Heart left ventricle (tissue), 16 donors: ENCODE results near the gene TNFSF13B. TPM values are rescaled to one million over a fixed set of nuclear protein-coding genes. Genes with fewer than 3 reads are reported as not detected.

Experiments
- ATAC-seq, 4 donors: fragments of 200-7000 bp; cut with Tn5 transposase; one replicate each; pipeline ENCODE4 v1.9.1; 2020 to 2022; ENCODE audit warnings: moderate library complexity in 4 of 4, mild to moderate bottlenecking in 3 of 4, moderate number of reproducible peaks in 1 of 4
- DNase-seq, 5 donors: peaks; one replicate each; pipeline ENCODE4 v3.0.0-alpha.2; 2020
- H3K27ac ChIP-seq, 12 donors: fragments of 200-600 bp; sonication (generic) in 4 of 12; one replicate each; pipeline versions ENCODE4 v1.5.0 to v1.8.0; 2016 to 2022; ENCODE audit warnings: mild to moderate bottlenecking in 2 of 12
- H3K27me3 ChIP-seq, 9 donors: fragments of 200-600 bp; sonication (generic) in 2 of 9; one replicate each; pipeline versions ENCODE4 v1.5.1 to v1.8.0; 2016 to 2022; ENCODE audit warnings: mild to moderate bottlenecking in 3 of 9
- H3K36me3 ChIP-seq, 9 donors: fragments of 200-600 bp; sonication (generic) in 2 of 9; one replicate each; pipeline versions ENCODE4 v1.5.0 to v1.8.0; 2018 to 2022; ENCODE audit warnings: mild to moderate bottlenecking in 2 of 9
- H3K4me1 ChIP-seq, 12 donors: fragments of 200-600 bp; sonication (generic) in 4 of 12; one replicate each; pipeline versions ENCODE4 v1.5.0 to v1.8.0; 2016 to 2022; ENCODE audit warnings: mild to moderate bottlenecking in 3 of 12
- H3K4me3 ChIP-seq, 12 donors: fragments of 200-600 bp; sonication (generic) in 4 of 12; one replicate each; pipeline versions ENCODE4 v1.5.0 to v1.8.0; 2017 to 2022; ENCODE audit warnings: mild to moderate bottlenecking in 9 of 12, moderate library complexity in 4 of 12
- H3K9me3 ChIP-seq, 12 donors: fragments of 200-600 bp; sonication (generic) in 4 of 12; one replicate each; pipeline versions ENCODE4 v1.5.0 to v1.8.0; 2016 to 2022; ENCODE audit warnings: mild to moderate bottlenecking in 1 of 12
- CTCF ChIP-seq, 12 donors: fragments of 200-600 bp; sonication (generic) in 4 of 12; IDR thresholded peaks; one replicate each; pipeline versions ENCODE4 v1.5.0 to v1.8.0; 2018 to 2022; ENCODE audit warnings: antibody characterized with exemption in 12 of 12, mild to moderate bottlenecking in 5 of 12
- POLR2A ChIP-seq, 2 donors: fragments of 450-650 bp; IDR thresholded peaks; one replicate each; pipeline ENCODE4 v1.6.1; 2017; ENCODE audit warnings: antibody characterized with exemption in 2 of 2, mild to moderate bottlenecking in 2 of 2, moderate library complexity in 2 of 2
- WGBS, 4 donors: extraction: QIAGEN DNeasy Blood & Tissue Kit in 2 of 4; methylation state at CpG; one replicate each; pipeline versions ENCODE4 v1.1.5 to v1.1.7; 2013 to 2018; 5-methylcytosine and 5-hydroxymethylcytosine counted together
- intact Hi-C, 10 donors: fragments of 100-400 bp; cut with DNase I; formaldehyde crosslinking; loops; one replicate each; pipeline versions ENCODE4 v1.11.1 to v1.14.2; 2022
- polyA plus RNA-seq, 2 donors: library from polyadenylated mRNA; stranded (reverse); fragments of 200-250 nt; gene quantifications; one replicate each; pipeline ENCODE4 v1.2.3, GENCODE V29; 2013
- total RNA-seq, 9 donors: library from RNA; depleted of rRNA in 2 of 9; stranded (reverse); fragments of >200 nt in 2 of 9; fragmentation: NEBNext Ultra II Directional in 3 of 9; extraction: Animal tissue kit (Norgen Biotek cat#: 25700) in 3 of 9; gene quantifications; one replicate each; pipeline versions ENCODE4 v1.1.0 to v1.2.4, GENCODE V29; 2016 to 2023
- donor health status: ischemic (EF 13 %, LVEDD 7.1; RV severe dilation, severe dysfunction).
- donor health status: healthy with polysubstance abuse.
- donor health status: DM: no; HTN: yes; CAD: no.
- donor health status: DM: no; HTN: no; CAD: no.
- donor health status: ischemic (EF 25% LVEDD 6.9; RV normal size, moderate dysfunction).
- donor health status: ischemic (EF 25% LVEDD 5.7; RV mildly dilated, moderate dysfunction).
- donor health status: healthy.
- donor health status: DM: yes; HTN: yes; CAD: no.
- donor health status: ischemic (EF 35%, LVEDD 5.7; RV mildly dilated, moderate dysfunction).
- donor health status: nonischemic (EF 11% LVEDD 7.7; RV severe dilation, severe dysfunction).
- donor health status: DM: yes; HTN: yes; CAD: no.
- donor health status: PGD.
- donor health status: ischemic (EF 29% LVEDD 5.4; RV normal size, mild dysfunction).
- donor health status: nonischemic (EF 23%, LVEDD 6.1; RV moderate dilation, normal function).

TNFSF13B gene
- total and polyA plus RNA-seq, 11 donors: 0.55 to 26.9 (median 1.0) TPM

DNA sequence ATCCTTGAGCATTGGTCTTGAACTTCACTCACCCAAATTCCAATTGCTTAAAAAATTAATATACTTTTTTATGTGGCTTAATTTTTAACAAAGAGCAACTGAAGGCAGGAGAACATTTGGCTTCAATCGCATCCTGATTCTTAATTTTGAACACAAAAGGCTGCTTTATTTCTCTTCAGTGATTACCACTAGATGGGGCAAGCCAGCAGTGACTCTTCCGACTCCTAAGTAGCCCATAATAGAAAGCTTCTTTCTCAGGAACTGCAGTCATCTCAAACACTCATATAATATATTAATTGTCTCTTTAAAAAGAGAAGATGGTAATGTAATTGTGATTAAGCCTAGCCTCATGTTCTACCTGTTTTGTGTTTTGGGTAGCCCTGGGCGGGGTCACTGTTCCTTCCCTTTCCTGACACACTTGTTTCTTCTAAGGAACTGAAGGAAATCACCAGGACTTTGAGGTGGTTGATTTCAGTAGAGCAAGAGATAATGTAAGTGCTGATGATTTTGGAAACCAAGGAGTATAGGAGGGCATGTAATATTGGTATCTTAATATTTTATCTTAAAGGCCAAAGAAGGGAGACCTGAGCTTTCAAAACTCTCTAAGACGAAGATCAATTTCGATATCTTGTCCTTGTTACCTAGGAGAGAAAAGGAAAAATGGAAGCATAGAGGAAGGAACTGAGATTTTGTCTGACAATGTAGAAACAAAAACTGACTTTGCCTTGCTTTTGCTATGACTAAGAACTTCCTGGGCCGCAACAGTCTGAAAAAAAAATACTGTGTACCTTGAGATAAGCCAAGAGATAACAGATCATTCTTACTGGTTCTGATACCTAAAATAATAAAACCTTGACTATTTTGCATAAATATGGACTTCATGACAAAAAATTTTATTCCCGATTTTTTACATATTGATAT, 73.1 kb downstream of the TNFSF13B start:
- no peak for TF ChIP-seq POLR2A (IDR thresholded peaks at IDR 0.05)
- TF ChIP-seq CTCF (IDR thresholded peaks at IDR 0.05): peak; percentile 27 to 66 (median 52)
- H3K27ac ChIP-seq: peak overlapping the region in 1 of 12 donors; percentile 22
- H3K9me3 ChIP-seq: no peaks in the 10 kb centered on the region
- H3K36me3 ChIP-seq: no peaks in the 10 kb centered on the region
- intact Hi-C loops: loop anchor here in 9 of 10 donors (2.0 to 10.0 kb wide), 5 partner anchors 162 to 555 kb away; no protein-coding TSS in a partner anchor
- ATAC-seq (peak in 3 of 4 donors; percentile 38 to 53 (median 42)), DNase-seq (no peak)
- 54 to 60% (median 56%) methylated on average over 7 of the region's 7 CpGs for WGBS, 4 donors
- H3K27me3 ChIP-seq: peaks cover 0 to under 1% (median 0%) of the 10 kb centered on the region in 9 donors
- H3K4me3 ChIP-seq: no peak overlapping the region
- H3K4me1 ChIP-seq: peaks cover 0 to 4% (median 0%) of the 10 kb centered on the region in 12 donors

DNA sequence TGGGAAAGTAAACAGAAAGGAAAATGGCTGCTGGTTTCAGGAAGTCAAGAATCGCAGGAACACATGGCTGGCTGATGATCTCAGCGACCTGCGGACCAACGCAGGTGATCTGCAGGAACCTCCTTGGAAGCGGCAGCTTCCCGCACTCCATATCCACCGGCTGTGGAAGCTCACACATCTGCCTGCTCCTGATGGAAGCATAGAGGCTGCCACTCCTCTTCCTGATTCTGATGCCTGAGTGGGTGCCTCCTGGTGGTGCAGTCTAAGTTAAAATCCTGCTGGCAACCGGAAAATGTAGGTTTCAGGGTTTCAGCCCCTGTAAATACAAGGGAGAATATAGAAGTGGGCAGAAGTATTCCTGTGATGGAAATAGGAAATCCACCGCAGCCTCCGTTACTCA, 75.5 kb downstream of the TNFSF13B start:
- WGBS, 4 donors: 81 to 89% (median 83%) methylated on average over 10 of the region's 10 CpGs
- TF ChIP-seq CTCF (IDR thresholded peaks at IDR 0.05) (no peak), POLR2A (IDR thresholded peaks at IDR 0.05) (no peak)
- Histone ChIP-seq H3K27me3 (peaks cover 0 to 4% (median 0%) of the 10 kb centered on the region in 9 donors), H3K36me3 (no peaks in the 10 kb centered on the region), H3K4me3 (no peak overlapping the region), H3K9me3 (no peaks in the 10 kb centered on the region), H3K4me1 (peaks cover 0 to 4% (median 0%) of the 10 kb centered on the region in 12 donors), H3K27ac (no peak overlapping the region)
- no peak for ATAC-seq
- DNase-seq: no peak
- intact Hi-C loops: loop anchor here in 2 of 10 donors (5.0 to 10.0 kb wide), 3 partner anchors 160 to 552 kb away; no protein-coding TSS in a partner anchor

DNA sequence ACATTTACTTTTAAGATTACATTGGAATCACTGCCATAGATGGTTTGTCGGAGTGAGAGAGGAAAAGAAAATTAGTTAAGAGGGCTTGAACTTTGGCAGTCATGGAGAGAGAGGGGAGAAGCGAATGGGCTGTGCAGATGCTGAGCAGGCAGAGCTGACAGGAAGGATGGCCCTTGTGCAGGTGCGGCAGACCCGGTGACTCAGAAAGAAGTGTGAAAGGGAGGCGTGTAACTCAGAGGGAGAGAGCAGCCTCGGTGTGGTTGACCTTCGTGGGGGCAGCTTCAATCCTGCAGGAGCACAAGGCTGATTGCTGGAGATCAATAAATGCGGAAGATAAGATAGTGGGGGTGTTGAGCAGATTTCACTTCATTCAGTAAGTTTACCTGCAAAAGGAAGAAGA, 76.9 kb downstream of the TNFSF13B start:
- peak in 1 of 5 donors; percentile 31 for DNase-seq
- H3K9me3 ChIP-seq: no peaks in the 10 kb centered on the region
- no peak overlapping the region for H3K4me3 ChIP-seq
- H3K4me1 ChIP-seq: peaks cover 0 to 4% (median 0%) of the 10 kb centered on the region in 12 donors
- H3K36me3 ChIP-seq: no peaks in the 10 kb centered on the region
- H3K27me3 ChIP-seq: peaks cover 0 to 4% (median 0%) of the 10 kb centered on the region in 9 donors
- 46 to 53% (median 49%) methylated on average over 8 of the region's 8 CpGs for WGBS, 4 donors
- TF ChIP-seq CTCF (IDR thresholded peaks at IDR 0.05) (no peak), POLR2A (IDR thresholded peaks at IDR 0.05) (no peak)
- ATAC-seq: no peak
- H3K27ac ChIP-seq: no peak overlapping the region
- intact Hi-C loops: loop anchor here in 2 of 10 donors (5.0 to 10.0 kb wide), 3 partner anchors 158 to 551 kb away; no protein-coding TSS in a partner anchor

- H3K36me3 ChIP-seq: no peaks in the 10 kb centered on the region
- TF ChIP-seq CTCF (IDR thresholded peaks at IDR 0.05) (no peak), POLR2A (IDR thresholded peaks at IDR 0.05) (no peak)
- no peak for ATAC-seq
- intact Hi-C loops: loop anchor here in 2 of 10 donors (5.0 to 10.0 kb wide), 3 partner anchors 156 to 548 kb away; no protein-coding TSS in a partner anchor
- H3K4me3 ChIP-seq: no peak overlapping the region
- H3K4me1 ChIP-seq: no peaks in the 10 kb centered on the region
- WGBS, 4 donors: 0 to 88% (median 65%) methylated on average over 1 of the region's 1 CpG
- peaks cover 0 to 4% (median 0%) of the 10 kb centered on the region in 9 donors for H3K27me3 ChIP-seq
- H3K9me3 ChIP-seq: no peaks in the 10 kb centered on the region
- DNase-seq: no peak
- H3K27ac ChIP-seq: no peak overlapping the region
Observed at GRCh38 chr13:108349269-108349668, 79.8 kb downstream of the TNFSF13B start.
